Daoy (cell line): ENCODE measurements around the gene GPC5. TPM values are rescaled to one million over a fixed set of nuclear protein-coding genes. Genes with fewer than 3 reads are reported as not detected.
"Not testable (repeated sequence)": the region's sequence is repeated elsewhere in the genome, so short reads cannot be mapped to it uniquely, and the experiment has no call there.

ENCODE experiments used
- DNase-seq: peaks from one replicate; pipeline ENCODE4 v3.0.0-alpha.2; 2015; ENCODE audit warnings: low read depth
- total RNA-seq: library from RNA; depleted of rRNA; stranded (reverse); fragments of >200 nt; shearing (Covaris generic); gene quantifications from 2 replicates; pipeline ENCODE4 v1.2.3, GENCODE V29; 2014

Gene GPC5
- total RNA-seq, 1 experiment from 2014 or later, result 0.06 TPM

GRCh38 chr13:91368676-91369440 lies 29.6 kb upstream of the GPC5 start:
- DNase-seq, result peak; percentile 4

- DNase-seq, result peak; percentile 42
These were observed 29.0 kb upstream of the GPC5 start for GRCh38 chr13:91369441-91369831.

- DNase-seq, result no peak
These were observed 27.9 kb upstream of the GPC5 start for GRCh38 chr13:91370501-91370900.

GRCh38 chr13:91372911-91373310 lies 25.5 kb upstream of the GPC5 start:
- DNase-seq, result no peak

- DNase-seq, result no peak
These were observed 23.2 kb upstream of the GPC5 start for GRCh38 chr13:91375116-91375729.

- DNase-seq, result no peak
These were observed 17.1 kb upstream of the GPC5 start for GRCh38 chr13:91381371-91381770.

- no peak for DNase-seq
These were observed 14.6 kb upstream of the GPC5 start for GRCh38 chr13:91383836-91384235.

GRCh38 chr13:91384896-91385295 lies 13.5 kb upstream of the GPC5 start:
- DNase-seq, result no peak

- no peak for DNase-seq
These were observed 9.2 kb upstream of the GPC5 start for GRCh38 chr13:91389186-91389585.

GRCh38 chr13:91397595-91397994 lies 826 bp upstream of the GPC5 start:
- no peak for DNase-seq

GRCh38 chr13:91399189-91400062 lies 1.0 kb downstream of the GPC5 start:
- no peak for DNase-seq

- no peak for DNase-seq
These were observed 1.6 kb downstream of the GPC5 start for GRCh38 chr13:91400063-91400399.

GRCh38 chr13:91400671-91401070 lies 2.2 kb downstream of the GPC5 start:
- DNase-seq, result no peak

GRCh38 chr13:91401920-91402319 lies 3.5 kb downstream of the GPC5 start:
- no peak for DNase-seq

- no peak for DNase-seq
These were observed 6.8 kb downstream of the GPC5 start for GRCh38 chr13:91405240-91405639.

- DNase-seq, result peak; percentile 15
These were observed 8.2 kb downstream of the GPC5 start for GRCh38 chr13:91406619-91407018.

- DNase-seq, result no peak
These were observed 10.6 kb downstream of the GPC5 start for GRCh38 chr13:91408971-91409370.

GRCh38 chr13:91416579-91416978 lies 18.2 kb downstream of the GPC5 start:
- DNase-seq, result not testable (repeated sequence)

GRCh38 chr13:91417660-91418325 lies 19.4 kb downstream of the GPC5 start:
- no peak for DNase-seq

- no peak for DNase-seq
These were observed 28.5 kb downstream of the GPC5 start for GRCh38 chr13:91426913-91427312.

GRCh38 chr13:91438674-91439073 lies 40.3 kb downstream of the GPC5 start:
- DNase-seq, result not testable (repeated sequence)

GRCh38 chr13:91450913-91451312 lies 52.5 kb downstream of the GPC5 start:
- no peak for DNase-seq
